HL-60 (cell line): ENCODE data around the gene TFF3.

Source experiments
- DNase-seq, 2 experiments: peaks; one replicate each; pipeline ENCODE4 v3.0.0-alpha.2; 2010 to 2020; ENCODE audit warnings: low read depth in 1 of 2, low spot score in 1 of 2
- H3K27ac ChIP-seq: fragments of 250-450 bp; sonication (Bioruptor Pico); replicated peaks from 2 replicates; pipeline ENCODE4 v1.5.1; 2020; ENCODE audit warnings: mild to moderate bottlenecking, moderate library complexity
- H3K27me3 ChIP-seq: fragments of 250-450 bp; sonication (Bioruptor Pico); 2 replicates; pipeline ENCODE4 v1.5.1; 2021; ENCODE audit warnings: mild to moderate bottlenecking, moderate library complexity; ENCODE audit not compliant: insufficient read depth, poor library complexity, severe bottlenecking
- H3K4me3 ChIP-seq: replicated peaks from 2 replicates; pipeline ENCODE4 v1.5.1; 2011; ENCODE audit warnings: mild to moderate bottlenecking, control low read depth, low read length; ENCODE audit not compliant: insufficient read depth
- GABPA ChIP-seq: IDR thresholded peaks from 2 replicates; pipeline ENCODE4 v1.6.1; 2012; ENCODE audit warnings: low read depth
- POLR2AphosphoS5 ChIP-seq: IDR thresholded peaks from 2 replicates; pipeline ENCODE4 v1.6.1; 2012; ENCODE audit warnings: low read depth
- REST ChIP-seq: IDR thresholded peaks from 2 replicates; pipeline ENCODE4 v1.6.1; 2012; ENCODE audit warnings: low read depth; ENCODE audit not compliant: insufficient replicate concordance
- SPI1 ChIP-seq: IDR thresholded peaks from 2 replicates; pipeline ENCODE4 v1.6.1; 2012; ENCODE audit warnings: low read depth, mild to moderate bottlenecking, borderline replicate concordance
- TF ChIP-seq, protein P1 (sequence below): IDR thresholded peaks from one replicate; pipeline ENCODE4 v1.5.1; 2011; ENCODE audit warnings: low read length, control low read depth, inconsistent platforms; ENCODE audit not compliant: insufficient read depth

Gene TFF3

GRCh38 chr21:42289926-42290325 lies 25.3 kb downstream of the TFF3 start:
- peak; percentile 77 to 89 for DNase-seq
- H3K27me3 ChIP-seq = no peaks in the 10 kb centered on the region
- TF ChIP-seq POLR2AphosphoS5 = peak; percentile 80
- TF ChIP-seq, protein P1, sequence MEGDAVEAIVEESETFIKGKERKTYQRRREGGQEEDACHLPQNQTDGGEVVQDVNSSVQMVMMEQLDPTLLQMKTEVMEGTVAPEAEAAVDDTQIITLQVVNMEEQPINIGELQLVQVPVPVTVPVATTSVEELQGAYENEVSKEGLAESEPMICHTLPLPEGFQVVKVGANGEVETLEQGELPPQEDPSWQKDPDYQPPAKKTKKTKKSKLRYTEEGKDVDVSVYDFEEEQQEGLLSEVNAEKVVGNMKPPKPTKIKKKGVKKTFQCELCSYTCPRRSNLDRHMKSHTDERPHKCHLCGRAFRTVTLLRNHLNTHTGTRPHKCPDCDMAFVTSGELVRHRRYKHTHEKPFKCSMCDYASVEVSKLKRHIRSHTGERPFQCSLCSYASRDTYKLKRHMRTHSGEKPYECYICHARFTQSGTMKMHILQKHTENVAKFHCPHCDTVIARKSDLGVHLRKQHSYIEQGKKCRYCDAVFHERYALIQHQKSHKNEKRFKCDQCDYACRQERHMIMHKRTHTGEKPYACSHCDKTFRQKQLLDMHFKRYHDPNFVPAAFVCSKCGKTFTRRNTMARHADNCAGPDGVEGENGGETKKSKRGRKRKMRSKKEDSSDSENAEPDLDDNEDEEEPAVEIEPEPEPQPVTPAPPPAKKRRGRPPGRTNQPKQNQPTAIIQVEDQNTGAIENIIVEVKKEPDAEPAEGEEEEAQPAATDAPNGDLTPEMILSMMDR = no peak
- peak; percentile 91 for TF ChIP-seq SPI1
- no peak for TF ChIP-seq GABPA
- peak overlapping the region; percentile 22 for H3K27ac ChIP-seq
- H3K4me3 ChIP-seq = no peak overlapping the region

GRCh38 chr21:42288962-42289361 lies 26.2 kb downstream of the TFF3 start:
- Histone ChIP-seq H3K4me3 (no peak overlapping the region), H3K27me3 (no peaks in the 10 kb centered on the region), H3K27ac (no peak overlapping the region)
- no peak for TF ChIP-seq REST
- TF ChIP-seq POLR2AphosphoS5 = no peak
- TF ChIP-seq SPI1 = no peak
- TF ChIP-seq, protein P1 = no peak
- no peak for DNase-seq

DNA sequence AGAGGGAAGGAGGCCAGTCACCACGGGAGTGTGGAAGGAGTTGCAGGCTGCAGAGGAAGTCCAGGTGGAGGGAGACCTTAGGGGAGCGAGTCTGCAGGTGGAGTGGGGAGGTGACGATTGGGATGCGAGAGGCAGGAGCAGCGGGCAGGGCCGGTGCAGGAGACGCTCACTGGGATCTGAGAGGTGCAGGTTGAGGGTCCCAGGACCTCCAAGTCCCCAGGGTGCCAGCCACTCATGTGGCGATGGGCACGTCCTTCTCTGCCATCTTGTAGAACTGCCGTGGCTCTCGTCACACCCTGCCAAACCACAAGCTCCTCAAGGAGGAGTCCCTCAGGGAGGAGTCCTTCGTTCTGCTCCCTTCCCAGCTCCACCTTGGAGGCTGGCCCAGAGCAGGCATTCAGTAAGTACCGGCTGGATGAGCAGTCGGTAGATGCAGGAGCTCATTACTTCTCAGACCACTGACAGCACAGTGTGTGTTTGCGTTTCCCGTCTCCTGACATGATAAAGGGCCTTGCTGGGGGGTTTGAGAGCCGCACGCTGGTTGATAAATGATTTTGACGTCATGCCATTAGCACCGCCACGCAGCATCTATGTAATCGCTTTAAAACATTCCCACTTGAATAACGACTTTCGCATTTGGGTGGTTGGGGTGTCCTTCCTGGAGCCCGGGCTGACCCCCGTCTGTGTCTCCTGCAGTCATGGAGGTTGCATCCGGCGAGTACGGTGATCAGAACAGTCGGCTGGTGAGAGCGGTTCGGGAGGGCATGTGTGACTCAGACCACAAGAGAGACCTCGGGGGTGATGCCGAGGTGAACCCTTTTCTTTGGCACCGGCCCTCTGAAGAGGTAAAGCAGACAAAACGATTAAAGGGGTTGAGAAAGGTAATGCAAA lies 27.8 kb downstream of the TFF3 start:
- Histone ChIP-seq H3K27me3 (no peaks in the 10 kb centered on the region), H3K27ac (no peak overlapping the region), H3K4me3 (no peak overlapping the region)
- TF ChIP-seq, protein P1 = no peak
- no peak for TF ChIP-seq POLR2AphosphoS5
- no peak for TF ChIP-seq SPI1
- no peak for TF ChIP-seq REST
- no peak for TF ChIP-seq GABPA
- no peak for DNase-seq
